Measurements from ENCODE around the gene WDR31.
A peak's percentile ranks its signal among the peaks of the same experiment; 100 is the strongest.

Gene WDR31

DNA sequence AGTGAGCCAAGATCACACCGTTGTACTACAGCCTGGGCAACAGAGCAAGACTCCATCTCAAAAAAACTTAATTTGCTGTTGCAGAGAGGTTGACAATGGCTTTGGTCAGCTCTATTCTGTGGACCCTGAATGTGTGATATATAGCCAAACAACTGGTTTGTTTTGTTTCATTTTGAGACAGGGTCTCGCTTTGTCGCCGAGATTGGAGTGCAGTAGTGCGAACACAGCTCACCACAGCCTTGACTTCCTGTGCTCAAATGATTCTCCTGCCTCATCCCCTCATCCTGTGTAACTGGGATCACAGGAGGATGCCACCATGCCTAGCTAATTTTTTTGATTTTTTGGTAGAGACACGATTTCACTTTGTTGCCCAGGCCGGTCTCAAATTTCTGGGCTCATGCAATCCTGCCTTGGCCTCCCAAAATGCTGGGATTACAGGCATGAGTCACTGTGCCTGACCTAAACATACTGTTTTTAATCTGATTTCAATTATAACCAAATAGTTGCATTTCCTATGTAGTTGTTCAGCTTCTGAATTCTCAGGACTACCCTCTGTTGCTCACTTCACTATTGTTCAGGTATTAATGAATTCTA lies 46.7 kb downstream of the WDR31 start:
- no peak for DNase-seq

DNA sequence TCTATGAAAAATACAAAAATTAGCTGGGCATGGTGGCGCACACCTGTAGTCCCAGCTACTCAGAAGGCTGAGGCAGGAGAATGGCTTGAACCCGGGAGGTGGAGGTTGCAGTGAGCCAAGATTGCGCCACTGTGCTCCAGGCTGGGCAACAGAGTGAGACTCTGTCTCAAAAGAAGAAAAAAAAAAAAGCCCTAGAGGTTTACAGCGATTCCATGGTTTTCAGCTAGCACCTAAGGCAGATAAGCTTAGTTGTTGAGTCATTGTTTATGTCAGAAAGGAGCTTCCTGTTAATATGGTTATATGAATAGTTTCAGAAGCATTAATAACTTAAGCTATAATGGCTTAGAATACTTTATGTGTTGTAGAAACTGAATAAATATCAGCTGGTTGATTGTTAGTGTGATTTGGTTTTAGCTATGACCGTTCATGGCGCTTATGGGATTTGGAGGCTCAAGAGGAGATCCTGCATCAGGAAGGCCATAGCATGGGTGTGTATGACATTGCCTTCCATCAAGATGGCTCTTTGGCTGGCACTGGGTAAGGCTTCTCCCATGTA lies 49.9 kb downstream of the WDR31 start:
- no peak for DNase-seq

DNA sequence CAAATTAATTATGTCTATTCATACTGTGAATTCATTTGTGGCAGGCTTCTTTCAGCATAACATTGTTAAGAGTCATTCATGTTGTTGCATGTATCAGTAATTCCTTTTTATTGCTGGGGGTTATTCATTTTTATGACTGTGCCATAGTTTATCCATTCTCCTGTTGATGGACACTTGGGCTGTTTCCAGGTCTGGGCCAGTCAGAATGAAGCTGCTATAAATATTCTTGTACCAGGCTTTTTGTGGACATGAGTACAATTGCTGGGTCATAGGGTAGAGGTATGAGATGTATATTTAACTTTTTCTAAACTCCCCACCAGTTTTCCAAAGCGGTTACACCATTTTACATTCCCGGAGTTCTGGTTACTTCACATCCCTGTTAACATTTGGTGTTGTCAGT lies 51.0 kb downstream of the WDR31 start:
- no peak for DNase-seq

GRCh38 chr9:113281356-113281755 lies 58.7 kb downstream of the WDR31 start:
- no peak for DNase-seq

GRCh38 chr9:113278840-113279239 lies 61.2 kb downstream of the WDR31 start:
- no peak for DNase-seq

- peak; percentile 96 for DNase-seq
Measured at GRCh38 chr9:113275157-113276131, 64.6 kb downstream of the WDR31 start, which contains the start of the genes CDC26 and PRPF4. Gene CDC26 (minus strand): TSS chr9:113275572. CDS start chr9:113272507, 3,065 bp downstream. Gene PRPF4 (plus strand): TSS chr9:113275658. CDS start chr9:113275744, 86 bp downstream.

DNA sequence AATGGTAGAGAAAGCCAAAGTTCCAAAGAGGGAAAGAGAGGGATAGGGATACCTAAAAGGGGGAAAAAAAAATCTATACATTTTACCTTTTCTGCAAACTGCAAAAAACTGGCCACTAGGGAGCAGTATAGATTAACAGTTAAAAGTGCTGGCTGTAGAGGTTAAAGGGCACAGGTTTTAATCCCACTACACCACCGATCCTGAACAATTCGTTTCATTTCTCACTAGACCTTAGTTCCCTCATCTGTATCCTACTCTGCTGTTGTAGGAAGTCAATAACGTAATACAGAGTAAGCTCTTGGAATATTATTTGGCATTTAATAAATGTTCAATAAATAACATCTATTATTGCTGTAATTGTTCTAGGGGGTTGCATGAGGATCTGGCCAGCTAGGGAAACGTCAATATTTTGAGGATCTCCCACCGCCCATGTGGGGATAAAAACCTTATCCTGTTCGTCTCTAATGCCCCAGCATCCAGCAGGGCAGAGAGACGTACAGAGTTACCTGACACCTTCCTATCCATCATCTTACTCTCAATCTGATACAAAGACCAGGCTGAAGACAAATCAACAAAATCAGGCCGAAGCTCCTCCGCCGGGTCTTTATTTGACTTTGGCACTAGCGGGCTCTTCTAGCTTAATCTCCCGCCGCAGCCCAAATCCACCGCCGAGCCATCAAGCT lies 65.5 kb downstream of the WDR31 start:
- peak; percentile 11 for DNase-seq

GRCh38 chr9:113269871-113270270 lies 70.2 kb downstream of the WDR31 start:
- DNase-seq, result no peak

DNA sequence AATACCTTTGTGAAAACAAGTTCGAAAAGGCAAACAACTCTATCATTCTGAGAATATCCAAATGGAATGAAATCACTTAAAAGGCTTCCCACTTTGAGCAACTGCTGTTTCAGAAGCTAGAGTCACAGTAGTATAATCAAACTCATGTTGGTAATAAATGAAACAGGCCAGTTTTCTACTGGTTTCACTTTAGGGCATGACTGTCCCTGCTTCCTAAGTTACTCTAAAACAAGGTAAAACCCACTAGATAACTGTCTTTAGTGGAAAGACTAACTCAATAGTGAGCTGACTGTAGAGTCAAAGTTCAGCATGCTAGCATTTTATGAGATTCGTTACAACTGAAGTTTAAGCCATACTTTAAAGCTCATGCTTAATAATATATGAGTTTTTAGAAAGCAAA lies 70.7 kb downstream of the WDR31 start:
- DNase-seq, result no peak

GRCh38 chr9:113267911-113268566 lies 72.0 kb downstream of the WDR31 start:
- no peak for DNase-seq

- no peak for DNase-seq
Measured at GRCh38 chr9:113266174-113266573, 73.9 kb downstream of the WDR31 start.
